Measurements from ENCODE around the gene CACNA2D2. TPM values are rescaled to one million over a fixed set of nuclear protein-coding genes. Genes with fewer than 3 reads are reported as not detected.

The CACNA2D2 gene
- total RNA-seq, 1 experiment from 2014 or later, result 22.0 TPM

- DNase-seq (ENCODE audit: low spot score) (no peak), ATAC-seq (no peak)
- no peak for TF ChIP-seq ZNF396 (CRISPR knock-in tag; IDR thresholded peaks at IDR 0.05; ENCODE audit: borderline replicate concordance)
- no peak for TF ChIP-seq NFYB (CRISPR knock-in tag; conservative IDR thresholded peaks at IDR 0.05; ENCODE audit: low read depth)
- TF ChIP-seq GRHL2 (CRISPR knock-in tag; IDR thresholded peaks at IDR 0.05; ENCODE audit: insufficient replicate concordance, severe bottlenecking), result no peak
- TF ChIP-seq, protein P1, sequence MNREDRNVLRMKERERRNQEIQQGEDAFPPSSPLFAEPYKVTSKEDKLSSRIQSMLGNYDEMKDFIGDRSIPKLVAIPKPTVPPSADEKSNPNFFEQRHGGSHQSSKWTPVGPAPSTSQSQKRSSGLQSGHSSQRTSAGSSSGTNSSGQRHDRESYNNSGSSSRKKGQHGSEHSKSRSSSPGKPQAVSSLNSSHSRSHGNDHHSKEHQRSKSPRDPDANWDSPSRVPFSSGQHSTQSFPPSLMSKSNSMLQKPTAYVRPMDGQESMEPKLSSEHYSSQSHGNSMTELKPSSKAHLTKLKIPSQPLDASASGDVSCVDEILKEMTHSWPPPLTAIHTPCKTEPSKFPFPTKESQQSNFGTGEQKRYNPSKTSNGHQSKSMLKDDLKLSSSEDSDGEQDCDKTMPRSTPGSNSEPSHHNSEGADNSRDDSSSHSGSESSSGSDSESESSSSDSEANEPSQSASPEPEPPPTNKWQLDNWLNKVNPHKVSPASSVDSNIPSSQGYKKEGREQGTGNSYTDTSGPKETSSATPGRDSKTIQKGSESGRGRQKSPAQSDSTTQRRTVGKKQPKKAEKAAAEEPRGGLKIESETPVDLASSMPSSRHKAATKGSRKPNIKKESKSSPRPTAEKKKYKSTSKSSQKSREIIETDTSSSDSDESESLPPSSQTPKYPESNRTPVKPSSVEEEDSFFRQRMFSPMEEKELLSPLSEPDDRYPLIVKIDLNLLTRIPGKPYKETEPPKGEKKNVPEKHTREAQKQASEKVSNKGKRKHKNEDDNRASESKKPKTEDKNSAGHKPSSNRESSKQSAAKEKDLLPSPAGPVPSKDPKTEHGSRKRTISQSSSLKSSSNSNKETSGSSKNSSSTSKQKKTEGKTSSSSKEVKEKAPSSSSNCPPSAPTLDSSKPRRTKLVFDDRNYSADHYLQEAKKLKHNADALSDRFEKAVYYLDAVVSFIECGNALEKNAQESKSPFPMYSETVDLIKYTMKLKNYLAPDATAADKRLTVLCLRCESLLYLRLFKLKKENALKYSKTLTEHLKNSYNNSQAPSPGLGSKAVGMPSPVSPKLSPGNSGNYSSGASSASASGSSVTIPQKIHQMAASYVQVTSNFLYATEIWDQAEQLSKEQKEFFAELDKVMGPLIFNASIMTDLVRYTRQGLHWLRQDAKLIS (CRISPR knock-in tag; IDR thresholded peaks at IDR 0.05; ENCODE audit: borderline replicate concordance), result no peak
- TF ChIP-seq NR3C1 (CRISPR knock-in tag; conservative IDR thresholded peaks at IDR 0.05; ENCODE audit: low read depth), result no peak
- TF ChIP-seq TP53 (CRISPR knock-in tag; IDR thresholded peaks at IDR 0.05), result no peak
- Mint-ChIP-seq H3K36me3 (no peaks in the 10 kb centered on the region), H3K4me3 (no peak overlapping the region), H3K27ac (0 out of 2 replicates have a peak overlapping the region, but pooled peaks have one; percentile 24), H3K4me1 (no peaks in the 10 kb centered on the region; the same call in 1 of the 2 replicates), H3K27me3 (ENCODE audit: low read depth) (no peaks in the 10 kb centered on the region), H3K9me3 (no peaks in the 10 kb centered on the region)
- ChIA-PET POLR2A (no interaction called here), CTCF (interaction anchor here (1.0 to 4.1 kb wide), 3 partner anchors 60 to 112 kb away, joined by 3 to 18 read pairs (median 3); no protein-coding TSS in a partner anchor)
Observed at GRCh38 chr3:50430191-50430590, 73.2 kb downstream of the CACNA2D2 start.

DNA sequence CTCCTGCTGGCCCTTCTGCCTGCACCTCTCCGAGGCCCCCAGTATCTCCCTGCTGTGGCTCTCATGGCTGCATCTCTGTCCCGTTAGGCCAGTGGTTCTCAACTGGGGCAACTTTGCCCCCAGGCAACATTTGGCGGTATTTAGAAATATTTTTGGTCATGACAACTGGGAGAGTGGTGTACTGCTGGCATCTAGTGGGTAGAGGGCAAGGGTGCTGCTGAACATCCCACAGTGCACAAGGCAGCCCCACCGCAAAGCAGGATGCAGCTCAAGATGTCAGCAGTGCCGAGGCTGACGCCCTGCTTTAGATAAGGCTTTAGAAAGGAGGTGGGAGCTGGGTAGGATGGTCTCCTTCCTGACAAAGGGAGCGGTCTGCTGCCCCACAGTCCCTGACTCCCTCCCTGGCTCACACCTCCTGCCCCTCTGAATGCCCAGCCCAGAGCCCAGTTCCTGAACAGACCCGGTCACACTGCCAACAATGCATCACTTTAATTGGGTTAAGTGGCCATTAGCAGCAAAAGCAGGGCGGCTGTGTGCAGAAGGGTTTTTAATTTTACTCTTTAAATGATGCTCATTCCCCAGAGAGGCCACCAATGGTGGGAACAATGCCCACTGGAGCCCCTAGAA is 75.3 kb downstream of the CACNA2D2 start:
- DNase-seq (ENCODE audit: low spot score) (no peak), ATAC-seq (no peak)
- Mint-ChIP-seq H3K4me1 (no peaks in the 10 kb centered on the region; the same call in 1 of the 2 replicates), H3K27ac (peak overlapping the region; percentile 51; the same call in 1 of the 2 replicates), H3K4me3 (no peak overlapping the region), H3K36me3 (no peaks in the 10 kb centered on the region), H3K9me3 (no peaks in the 10 kb centered on the region), H3K27me3 (ENCODE audit: low read depth) (no peaks in the 10 kb centered on the region)
- POLR2A ChIA-PET, result no interaction called here
- TF ChIP-seq HMGA2 (CRISPR knock-in tag; IDR thresholded peaks at IDR 0.05), result no peak
- CTCF ChIA-PET, result interaction anchor here (1.7 to 4.1 kb wide), 2 partner anchors 9 to 114 kb away, joined by 4 to 18 read pairs; no protein-coding TSS in a partner anchor

DNA sequence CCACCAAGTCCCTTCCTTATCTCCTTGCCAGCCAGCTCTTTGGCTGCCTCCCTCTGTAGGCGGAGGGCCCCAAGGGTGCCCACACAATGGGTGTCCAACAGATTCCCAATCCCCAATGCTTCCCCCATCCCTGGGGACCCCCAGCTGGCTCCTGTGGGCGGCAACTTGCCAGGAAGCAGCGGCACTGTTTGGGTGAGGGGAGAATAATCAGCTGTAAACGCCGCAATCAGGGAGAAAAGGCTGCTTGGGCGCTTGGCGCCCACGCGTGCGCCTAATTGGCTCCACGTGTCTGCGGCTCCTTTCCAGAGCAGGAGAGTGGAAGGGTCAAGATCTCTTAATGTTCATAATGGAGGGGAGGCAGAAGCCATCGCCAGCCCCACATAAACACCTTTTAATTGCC is 76.2 kb downstream of the CACNA2D2 start:
- ATAC-seq, result no peak
- no peak for DNase-seq (ENCODE audit: low spot score)
- ChIA-PET CTCF (interaction anchor here (1.1 to 3.4 kb wide), 3 partner anchors 10 to 123 kb away, joined by 4 to 12 read pairs (median 4); no protein-coding TSS in a partner anchor), POLR2A (interaction anchor here (0.8 kb wide), 1 partner anchor 39 kb away, joined by 3 read pairs; no protein-coding TSS in a partner anchor)
- H3K4me3 Mint-ChIP-seq, result no peak overlapping the region
- no peaks in the 10 kb centered on the region for H3K36me3 Mint-ChIP-seq
- TF ChIP-seq HMGA2 (CRISPR knock-in tag; IDR thresholded peaks at IDR 0.05) (no peak), CREM (CRISPR knock-in tag; IDR thresholded peaks at IDR 0.05) (no peak), SP1 (CRISPR knock-in tag; conservative IDR thresholded peaks at IDR 0.05) (no peak), ZNF512 (CRISPR knock-in tag; IDR thresholded peaks at IDR 0.05; ENCODE audit: borderline replicate concordance) (no peak), ZNF121 (CRISPR knock-in tag; IDR thresholded peaks at IDR 0.05) (no peak), ZNF396 (CRISPR knock-in tag; IDR thresholded peaks at IDR 0.05; ENCODE audit: borderline replicate concordance) (no peak), SMAD3 (CRISPR knock-in tag; IDR thresholded peaks at IDR 0.05; ENCODE audit: borderline replicate concordance) (no peak), FOXP1 (CRISPR knock-in tag; IDR thresholded peaks at IDR 0.05; ENCODE audit: borderline replicate concordance) (no peak), ZNF263 (CRISPR knock-in tag; IDR thresholded peaks at IDR 0.05; ENCODE audit: low read depth) (no peak), ZNF219 (CRISPR knock-in tag; IDR thresholded peaks at IDR 0.05; ENCODE audit: borderline replicate concordance) (no peak), TEAD4 (CRISPR knock-in tag; IDR thresholded peaks at IDR 0.05) (no peak)
- TF ChIP-seq, protein P2, sequence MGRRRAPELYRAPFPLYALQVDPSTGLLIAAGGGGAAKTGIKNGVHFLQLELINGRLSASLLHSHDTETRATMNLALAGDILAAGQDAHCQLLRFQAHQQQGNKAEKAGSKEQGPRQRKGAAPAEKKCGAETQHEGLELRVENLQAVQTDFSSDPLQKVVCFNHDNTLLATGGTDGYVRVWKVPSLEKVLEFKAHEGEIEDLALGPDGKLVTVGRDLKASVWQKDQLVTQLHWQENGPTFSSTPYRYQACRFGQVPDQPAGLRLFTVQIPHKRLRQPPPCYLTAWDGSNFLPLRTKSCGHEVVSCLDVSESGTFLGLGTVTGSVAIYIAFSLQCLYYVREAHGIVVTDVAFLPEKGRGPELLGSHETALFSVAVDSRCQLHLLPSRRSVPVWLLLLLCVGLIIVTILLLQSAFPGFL (CRISPR knock-in tag; IDR thresholded peaks at IDR 0.05; ENCODE audit: borderline replicate concordance), result no peak
- TF ChIP-seq, protein P3, sequence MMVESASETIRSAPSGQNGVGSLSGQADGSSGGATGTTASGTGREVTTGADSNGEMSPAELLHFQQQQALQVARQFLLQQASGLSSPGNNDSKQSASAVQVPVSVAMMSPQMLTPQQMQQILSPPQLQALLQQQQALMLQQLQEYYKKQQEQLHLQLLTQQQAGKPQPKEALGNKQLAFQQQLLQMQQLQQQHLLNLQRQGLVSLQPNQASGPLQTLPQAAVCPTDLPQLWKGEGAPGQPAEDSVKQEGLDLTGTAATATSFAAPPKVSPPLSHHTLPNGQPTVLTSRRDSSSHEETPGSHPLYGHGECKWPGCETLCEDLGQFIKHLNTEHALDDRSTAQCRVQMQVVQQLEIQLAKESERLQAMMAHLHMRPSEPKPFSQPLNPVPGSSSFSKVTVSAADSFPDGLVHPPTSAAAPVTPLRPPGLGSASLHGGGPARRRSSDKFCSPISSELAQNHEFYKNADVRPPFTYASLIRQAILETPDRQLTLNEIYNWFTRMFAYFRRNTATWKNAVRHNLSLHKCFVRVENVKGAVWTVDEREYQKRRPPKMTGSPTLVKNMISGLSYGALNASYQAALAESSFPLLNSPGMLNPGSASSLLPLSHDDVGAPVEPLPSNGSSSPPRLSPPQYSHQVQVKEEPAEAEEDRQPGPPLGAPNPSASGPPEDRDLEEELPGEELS (CRISPR knock-in tag; IDR thresholded peaks at IDR 0.05), result no peak
- H3K27ac Mint-ChIP-seq, result no peak overlapping the region
- H3K4me1 Mint-ChIP-seq, result no peaks in the 10 kb centered on the region; the same call in 1 of the 2 replicates
- H3K27me3 Mint-ChIP-seq (ENCODE audit: low read depth), result no peaks in the 10 kb centered on the region
- H3K9me3 Mint-ChIP-seq, result no peaks in the 10 kb centered on the region
